Body of pancreas (tissue), 4 donors: ENCODE data around the gene GLI2. TPM values are rescaled to one million over a fixed set of nuclear protein-coding genes. Genes with fewer than 3 reads are reported as not detected.

ENCODE experiments used
- ATAC-seq: fragments of 150-250 bp; one replicate; pipeline ENCODE4 v1.9.1; 2016
- DNase-seq, 4 donors: peaks; one replicate each; pipeline ENCODE4 v3.0.0-alpha.2; 2019
- H3K27ac ChIP-seq, 4 donors: fragments of 200-600 bp; sonication (generic); 1 replicate in 3 of 4; 2 replicates in 1 of 4; pipeline versions ENCODE4 v1.5.1 to v1.6.1; 2016 to 2019; ENCODE audit warnings: mild to moderate bottlenecking in 1 of 4, mixed read lengths in 1 of 4, moderate library complexity in 1 of 4
- H3K27me3 ChIP-seq, 2 donors: fragments of 200-600 bp; sonication (generic); one replicate each; pipeline ENCODE4 v1.6.0; 2016; ENCODE audit warnings: mild to moderate bottlenecking in 1 of 2
- H3K36me3 ChIP-seq, 2 donors: fragments of 200-600 bp; sonication (generic); replicated peaks in 1 of 2; 2 replicates each; pipeline ENCODE4 v1.5.1; 2016; ENCODE audit warnings: low read depth in 2 of 2; ENCODE audit not compliant: insufficient read depth in 1 of 2
- H3K4me1 ChIP-seq: fragments of 200-600 bp; sonication (generic); one replicate; pipeline ENCODE4 v1.6.0; 2016
- H3K4me3 ChIP-seq, 2 donors: fragments of 200-600 bp; sonication (generic); 1 replicate in 1 of 2; 2 replicates in 1 of 2; pipeline ENCODE4 v1.5.1; 2016 to 2019
- H3K9me3 ChIP-seq, 3 donors: fragments of 200-600 bp; sonication (generic); 1 replicate in 2 of 3; 2 replicates in 1 of 3; pipeline ENCODE4 v1.5.1; 2016
- POLR2A ChIP-seq, 3 donors: fragments of 450-650 bp; IDR thresholded peaks; one replicate each; pipeline ENCODE4 v1.6.1; 2016; ENCODE audit warnings: antibody characterized with exemption in 3 of 3, mild to moderate bottlenecking in 2 of 3
- WGBS, 2 donors: methylation state at CpG; one replicate each; pipeline ENCODE4 v1.1.5; 2017; 5-methylcytosine and 5-hydroxymethylcytosine counted together
- intact Hi-C: fragments of 100-400 bp; cut with DNase I; formaldehyde crosslinking; loops from one replicate; pipeline ENCODE4 v1.15.1; 2023
- total RNA-seq, 2 donors: library from RNA; depleted of rRNA; stranded (reverse); fragments of >200 nt; gene quantifications; one replicate each; pipeline ENCODE4 v1.1.0, GENCODE V29; 2016
- TF ChIP-seq, protein P1 (sequence below), 7 experiments: fragments of 450-650 bp in 4 of 7; fragments of 200-600 bp in 3 of 7; sonication (generic) in 3 of 7; IDR thresholded peaks; one replicate each; pipeline ENCODE4 v1.5.1; 2016 to 2019; ENCODE audit warnings: antibody characterized with exemption in 7 of 7

GLI2 gene
- total RNA-seq, 2 donors from 2014 or later: 1.0 to 1.3 TPM

DNA sequence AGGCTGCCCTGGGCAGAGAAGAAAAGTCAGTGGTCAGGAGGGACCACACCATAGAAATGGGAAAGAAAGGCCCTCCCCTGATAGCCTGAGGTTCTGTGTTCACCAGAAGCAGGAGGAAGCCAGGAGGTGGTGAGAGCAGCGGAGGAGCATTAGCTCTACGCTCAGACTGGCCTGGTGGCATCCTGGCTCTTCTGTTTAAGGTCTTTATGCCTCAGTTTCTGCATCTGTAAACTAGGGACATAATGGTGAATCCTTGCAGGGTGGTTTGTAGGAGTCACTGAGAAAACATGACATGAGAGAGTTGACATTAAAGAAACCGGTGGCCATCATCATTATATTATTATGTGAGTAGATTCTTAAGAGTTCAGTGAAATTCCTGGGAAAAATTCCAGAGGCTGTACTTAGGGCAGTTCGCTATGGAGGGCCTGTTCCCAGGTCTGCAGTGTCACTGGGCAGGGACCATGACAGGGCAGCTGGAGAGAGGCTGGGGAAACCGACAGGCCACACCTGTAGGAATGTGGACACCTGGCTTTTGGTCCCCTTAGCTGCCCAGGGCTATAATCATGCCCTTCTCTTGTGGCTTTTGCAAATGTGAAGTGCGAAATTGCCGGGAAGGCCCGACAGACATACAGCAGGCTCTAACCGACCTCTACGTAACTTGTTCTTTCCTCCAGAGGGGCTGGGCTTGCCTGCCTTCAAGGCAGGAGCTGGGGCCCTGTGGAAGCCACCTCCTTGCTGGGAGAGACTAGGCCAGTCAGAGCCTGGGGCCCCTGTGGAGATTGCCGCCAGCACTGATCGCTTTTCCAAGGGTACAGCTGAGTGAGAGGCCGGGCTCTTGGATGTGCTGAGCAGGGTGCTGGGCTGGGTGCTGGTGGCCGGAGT, 31.0 kb downstream of the GLI2 start:
- H3K9me3 ChIP-seq: no peaks in the 10 kb centered on the region
- DNase-seq (peak in 1 of 4 donors; percentile 8), ATAC-seq (no peak)
- peak overlapping the region in 1 of 4 donors; percentile 68 for H3K27ac ChIP-seq
- H3K36me3 ChIP-seq: no peaks in the 10 kb centered on the region
- H3K4me3 ChIP-seq: no peak overlapping the region
- TF ChIP-seq, protein P1, sequence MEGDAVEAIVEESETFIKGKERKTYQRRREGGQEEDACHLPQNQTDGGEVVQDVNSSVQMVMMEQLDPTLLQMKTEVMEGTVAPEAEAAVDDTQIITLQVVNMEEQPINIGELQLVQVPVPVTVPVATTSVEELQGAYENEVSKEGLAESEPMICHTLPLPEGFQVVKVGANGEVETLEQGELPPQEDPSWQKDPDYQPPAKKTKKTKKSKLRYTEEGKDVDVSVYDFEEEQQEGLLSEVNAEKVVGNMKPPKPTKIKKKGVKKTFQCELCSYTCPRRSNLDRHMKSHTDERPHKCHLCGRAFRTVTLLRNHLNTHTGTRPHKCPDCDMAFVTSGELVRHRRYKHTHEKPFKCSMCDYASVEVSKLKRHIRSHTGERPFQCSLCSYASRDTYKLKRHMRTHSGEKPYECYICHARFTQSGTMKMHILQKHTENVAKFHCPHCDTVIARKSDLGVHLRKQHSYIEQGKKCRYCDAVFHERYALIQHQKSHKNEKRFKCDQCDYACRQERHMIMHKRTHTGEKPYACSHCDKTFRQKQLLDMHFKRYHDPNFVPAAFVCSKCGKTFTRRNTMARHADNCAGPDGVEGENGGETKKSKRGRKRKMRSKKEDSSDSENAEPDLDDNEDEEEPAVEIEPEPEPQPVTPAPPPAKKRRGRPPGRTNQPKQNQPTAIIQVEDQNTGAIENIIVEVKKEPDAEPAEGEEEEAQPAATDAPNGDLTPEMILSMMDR (IDR thresholded peaks at IDR 0.05): no peak
- no peak for TF ChIP-seq POLR2A (IDR thresholded peaks at IDR 0.05)
- 83 to 91% methylated on average over 11 to 14 of the region's 14 CpGs for WGBS, 2 donors
- H3K27me3 ChIP-seq: no peaks in the 10 kb centered on the region
- intact Hi-C loops: no loop called here
- no peaks in the 10 kb centered on the region for H3K4me1 ChIP-seq

DNA sequence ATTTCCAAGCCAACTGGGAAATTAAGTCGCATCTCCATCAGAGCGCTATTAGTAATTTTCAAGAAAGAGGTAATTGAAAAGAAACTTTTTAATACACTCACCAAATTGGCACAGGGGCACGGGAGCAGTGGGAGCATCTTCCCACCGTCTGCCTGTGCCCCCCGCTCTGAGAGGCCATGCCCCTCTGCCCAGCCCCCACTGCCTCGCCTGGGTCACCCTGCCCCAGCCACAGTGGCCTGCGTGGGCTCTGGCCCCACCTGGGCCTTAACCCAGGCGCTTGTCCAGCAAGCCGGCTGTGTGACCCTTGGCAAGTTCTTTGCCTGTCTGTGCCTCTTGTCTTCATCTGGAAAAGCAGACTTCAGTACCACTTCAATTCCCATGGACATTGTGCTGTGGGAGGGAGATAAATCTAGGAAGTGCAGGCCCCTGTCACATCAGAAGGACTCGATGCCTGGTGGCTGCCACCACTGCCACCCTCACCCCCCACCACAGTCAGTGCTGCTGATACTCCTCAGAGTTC, 31.9 kb downstream of the GLI2 start:
- Histone ChIP-seq H3K27ac (no peak overlapping the region), H3K36me3 (no peaks in the 10 kb centered on the region), H3K9me3 (no peaks in the 10 kb centered on the region), H3K27me3 (no peaks in the 10 kb centered on the region), H3K4me1 (no peaks in the 10 kb centered on the region), H3K4me3 (no peak overlapping the region)
- intact Hi-C loops: no loop called here
- no peak for TF ChIP-seq POLR2A (IDR thresholded peaks at IDR 0.05)
- TF ChIP-seq, protein P1 (IDR thresholded peaks at IDR 0.05): no peak
- peak in 1 of 4 donors; percentile 4 for DNase-seq
- WGBS, 2 donors: 67 to 74% methylated on average over 9 to 10 of the region's 10 CpGs
- no peak for ATAC-seq

DNA sequence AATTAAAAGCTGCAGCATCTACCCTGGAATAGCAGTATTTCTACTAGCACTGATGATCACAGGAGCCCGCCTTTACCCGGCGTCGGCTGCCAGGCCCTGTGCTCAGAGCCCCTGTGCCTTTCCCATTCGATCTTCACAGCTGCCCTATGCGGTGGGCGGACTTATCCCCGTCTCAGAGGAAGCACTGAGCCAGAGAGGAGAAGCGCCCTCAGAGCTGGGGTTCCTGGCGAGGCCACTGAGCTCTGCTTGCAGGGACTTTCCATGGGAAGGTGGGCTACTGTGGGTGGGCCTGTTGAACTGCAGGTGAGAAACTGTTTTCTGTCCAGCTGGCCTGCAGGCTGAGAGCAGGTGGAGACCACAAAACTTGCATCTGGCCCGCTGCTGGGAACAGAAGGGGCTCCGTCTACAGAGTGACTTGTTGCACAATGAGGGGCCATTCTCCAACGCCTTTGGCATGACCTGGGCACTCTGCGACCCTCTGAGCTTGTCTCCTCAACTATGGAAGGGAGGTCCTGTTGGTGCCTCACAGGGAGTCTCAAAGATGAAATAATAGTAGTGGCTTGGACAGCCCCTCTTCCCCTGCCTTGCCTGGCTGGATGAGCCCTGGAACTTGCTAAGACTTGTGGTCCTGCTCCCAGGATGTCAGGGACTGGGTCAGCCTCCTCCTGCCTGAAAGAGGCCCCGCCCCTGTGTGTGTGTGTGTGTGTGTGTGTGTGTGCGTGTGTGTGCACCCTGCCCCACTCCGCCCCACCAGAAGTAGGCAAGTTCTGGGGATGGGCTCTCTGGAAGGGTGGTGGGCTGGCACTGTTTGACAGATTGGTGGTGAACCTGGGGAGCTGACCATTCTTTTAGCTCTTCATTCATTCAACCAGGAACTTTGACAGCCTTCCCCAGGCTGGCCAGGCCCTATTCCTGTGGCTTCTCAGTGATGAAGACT, 32.7 kb downstream of the GLI2 start:
- DNase-seq: no peak
- Histone ChIP-seq H3K27ac (no peak overlapping the region), H3K9me3 (no peaks in the 10 kb centered on the region), H3K27me3 (no peaks in the 10 kb centered on the region), H3K4me3 (no peak overlapping the region), H3K36me3 (no peaks in the 10 kb centered on the region), H3K4me1 (no peaks in the 10 kb centered on the region)
- intact Hi-C loops: no loop called here
- WGBS, 2 donors: 69 to 81% methylated on average over 12 to 17 of the region's 17 CpGs
- ATAC-seq: no peak
- no peak for TF ChIP-seq POLR2A (IDR thresholded peaks at IDR 0.05)
- TF ChIP-seq, protein P1 (IDR thresholded peaks at IDR 0.05): no peak

DNA sequence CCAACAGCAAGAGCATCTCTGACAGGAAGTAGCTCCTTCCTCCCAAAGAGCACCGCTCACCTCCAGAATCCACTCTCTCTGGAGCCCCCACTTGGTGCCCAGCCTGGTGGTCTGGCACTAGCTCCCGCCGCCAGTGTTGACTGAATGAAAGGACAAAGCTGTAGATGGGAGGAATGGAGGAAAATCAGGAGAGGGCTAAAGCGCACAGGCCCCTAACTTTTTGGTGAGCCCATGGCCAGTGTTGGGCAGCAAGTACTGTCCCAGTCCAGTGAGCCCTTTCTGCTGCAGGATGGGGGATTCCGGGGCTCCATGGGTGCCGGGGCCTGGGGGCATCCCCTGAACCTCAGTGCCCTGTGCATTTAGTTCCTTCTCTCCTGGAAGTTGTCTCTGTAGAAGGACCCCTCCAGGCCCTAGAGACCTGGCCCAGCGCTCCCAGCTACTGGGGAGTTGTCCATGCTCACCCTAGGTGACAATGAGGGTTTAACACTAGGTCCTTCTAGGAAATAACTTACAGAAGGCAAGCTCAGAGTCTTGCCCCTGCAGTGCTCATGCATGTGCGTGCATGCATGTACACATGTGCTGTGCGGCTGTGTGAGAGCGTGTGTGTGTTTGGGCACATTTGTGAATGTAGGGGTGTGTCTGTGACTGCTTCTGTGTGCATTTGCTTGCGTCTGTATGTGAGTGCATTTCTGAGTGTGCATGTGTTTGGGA, 33.6 kb downstream of the GLI2 start:
- Histone ChIP-seq H3K27ac (no peak overlapping the region), H3K27me3 (no peaks in the 10 kb centered on the region), H3K36me3 (no peaks in the 10 kb centered on the region), H3K4me1 (no peaks in the 10 kb centered on the region), H3K9me3 (no peaks in the 10 kb centered on the region), H3K4me3 (no peak overlapping the region)
- DNase-seq: no peak
- no peak for ATAC-seq
- TF ChIP-seq, protein P1 (IDR thresholded peaks at IDR 0.05): no peak
- no peak for TF ChIP-seq POLR2A (IDR thresholded peaks at IDR 0.05)
- intact Hi-C loops: no loop called here
- WGBS, 2 donors: 85 to 93% methylated on average over 7 to 11 of the region's 11 CpGs
